NCI-H1092 treated with DMSO at 0.1 percent for 48 hours (cell line): Measurements from ENCODE around the gene FBL.

ENCODE experiments used
- DNase-seq: peaks from one replicate; lab custom pipeline; 2025; lab: John Stamatoyannopoulos, UW

Gene FBL

DNA sequence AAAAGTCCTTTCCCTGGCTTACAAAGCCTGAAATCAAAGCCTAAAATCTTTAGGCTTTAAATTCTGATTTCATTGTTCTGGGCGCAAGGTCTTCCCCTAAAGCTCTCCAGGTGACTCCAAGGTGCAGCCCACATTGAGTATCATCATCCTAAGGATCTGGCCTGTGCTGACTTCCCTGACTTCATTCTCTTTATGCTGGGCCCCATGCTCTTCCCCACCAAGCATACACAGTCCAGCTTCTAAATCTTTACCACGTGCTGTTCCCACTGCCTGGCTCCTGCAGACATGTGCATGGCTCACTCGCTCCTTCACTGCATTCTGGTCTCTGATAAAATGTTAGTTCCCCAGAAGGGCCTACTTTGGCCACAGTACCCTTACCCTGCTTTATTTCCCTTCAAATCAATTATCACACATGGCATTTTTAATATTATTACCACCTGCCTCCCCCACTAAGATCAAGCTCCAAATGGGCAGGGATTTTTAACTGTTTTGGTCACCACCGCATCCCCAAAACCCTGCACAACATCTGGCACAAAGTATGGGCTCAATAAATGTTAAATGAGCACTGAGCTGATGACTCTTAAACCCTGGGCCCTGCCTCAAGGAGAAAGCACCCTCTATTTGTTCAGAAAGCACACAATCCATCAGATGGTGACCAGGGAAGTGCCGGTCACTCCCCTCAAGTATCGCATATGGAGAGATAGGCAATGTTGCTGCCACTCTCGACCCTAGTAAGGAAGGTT is 3.3 kb downstream of the FBL start:
- DNase-seq: no peak

DNA sequence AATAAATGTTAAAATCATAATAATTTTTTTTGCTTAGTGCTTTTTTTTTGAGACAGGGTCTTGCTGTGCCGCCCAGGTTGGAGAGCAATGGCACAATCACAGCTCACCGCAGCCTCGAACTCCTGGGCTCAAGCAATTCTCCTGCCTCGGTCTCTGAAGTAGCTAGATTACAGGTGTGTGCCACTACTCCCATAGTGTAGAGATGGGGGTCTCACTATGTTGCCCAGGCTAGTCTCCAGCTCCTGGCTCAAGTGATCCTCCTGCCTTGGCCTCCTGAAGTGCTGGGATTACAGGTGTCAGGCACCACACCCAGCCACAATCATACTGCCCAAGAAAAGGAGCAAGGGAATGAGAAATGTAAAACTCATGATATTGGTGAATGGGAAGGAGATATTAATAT is 5.1 kb downstream of the FBL start:
- no peak for DNase-seq

DNA sequence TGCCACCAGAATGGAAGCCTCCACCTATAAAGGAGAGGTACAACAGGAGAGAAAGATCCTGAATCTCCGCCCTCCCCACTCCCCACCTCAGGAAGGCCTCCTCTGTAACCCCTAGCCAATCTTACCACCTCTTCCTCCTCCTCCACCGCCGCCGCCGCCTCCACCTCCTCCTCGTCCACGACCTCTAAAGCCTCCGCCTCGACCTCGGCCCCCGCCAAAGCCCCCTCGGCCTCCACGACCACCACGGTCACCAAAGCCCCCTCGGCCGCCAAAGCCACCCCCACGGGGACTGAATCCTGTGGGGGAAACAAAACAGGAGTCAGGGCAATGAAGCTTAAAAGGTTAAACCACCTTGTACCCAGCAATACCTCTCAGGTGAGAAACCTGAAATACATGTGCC is 5.7 kb downstream of the FBL start:
- DNase-seq: no peak

DNA sequence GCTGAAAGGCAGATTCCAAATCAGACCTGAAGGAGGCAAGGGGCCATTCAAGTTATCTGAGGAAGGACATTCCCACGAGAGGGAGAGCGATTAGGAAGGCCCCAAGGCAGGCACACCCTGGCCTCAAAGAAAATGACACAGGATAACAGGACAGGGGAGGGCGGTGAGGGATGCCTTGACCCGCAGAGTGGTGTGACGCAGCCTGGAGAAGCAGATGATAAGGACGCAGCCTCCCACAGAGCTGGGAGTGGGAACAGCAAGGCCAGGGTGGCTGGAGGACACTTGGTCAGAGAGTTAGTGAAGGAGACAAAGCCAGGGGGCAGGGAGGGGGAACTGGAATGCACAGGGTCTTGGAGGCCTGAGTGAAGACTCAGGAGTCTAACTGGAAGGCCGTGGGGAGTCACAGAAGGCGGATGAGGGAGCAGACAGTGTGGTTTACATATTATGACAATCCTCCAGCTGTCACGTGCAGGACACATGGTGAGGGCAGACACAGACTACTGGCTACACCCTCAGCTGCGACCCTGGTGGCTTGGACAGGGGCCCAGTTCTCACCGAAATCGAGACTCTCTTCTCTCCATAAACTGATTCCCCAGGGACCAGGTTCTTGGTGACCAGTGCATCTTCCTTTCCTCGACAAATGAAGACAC is 6.4 kb downstream of the FBL start:
- DNase-seq: no peak

DNA sequence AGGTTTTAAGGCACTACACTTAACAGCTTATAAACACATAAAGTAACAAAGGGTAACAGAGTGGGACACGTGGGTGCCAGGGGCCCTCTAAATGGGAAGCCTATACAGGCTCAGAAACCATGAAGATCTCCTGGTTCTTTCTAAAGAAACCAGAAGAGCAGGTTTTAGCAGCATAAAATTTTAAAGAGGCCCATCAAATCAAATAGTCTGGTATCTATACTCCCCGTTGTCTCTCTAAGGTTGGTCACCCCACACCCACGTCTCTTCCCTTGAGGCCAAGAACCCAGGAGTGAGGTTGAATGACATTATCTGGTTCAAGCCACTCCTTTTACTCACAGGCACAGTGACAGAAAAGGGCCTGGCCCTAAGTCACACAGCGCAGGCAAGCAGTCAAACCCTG is 7.6 kb downstream of the FBL start:
- no peak for DNase-seq

DNA sequence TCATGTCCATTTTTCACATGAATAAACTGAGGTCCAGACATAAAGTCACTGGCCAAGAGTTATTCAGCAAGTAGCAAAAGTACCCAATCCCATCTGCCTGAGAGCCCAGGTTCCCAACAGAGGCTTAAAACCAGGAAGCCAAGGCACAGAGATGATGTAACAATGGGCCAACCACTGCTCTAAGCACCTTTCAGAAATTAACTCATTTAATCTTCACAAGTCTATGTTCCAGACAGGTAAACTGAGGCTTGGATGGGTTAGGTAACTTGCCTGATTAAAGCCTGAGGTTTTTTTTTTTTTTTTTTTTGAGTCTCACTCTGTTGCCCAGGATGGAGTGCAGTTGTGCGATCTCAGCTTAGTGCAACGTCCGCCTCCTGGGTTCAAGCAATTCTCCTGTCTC is 8.2 kb downstream of the FBL start:
- no peak for DNase-seq

DNA sequence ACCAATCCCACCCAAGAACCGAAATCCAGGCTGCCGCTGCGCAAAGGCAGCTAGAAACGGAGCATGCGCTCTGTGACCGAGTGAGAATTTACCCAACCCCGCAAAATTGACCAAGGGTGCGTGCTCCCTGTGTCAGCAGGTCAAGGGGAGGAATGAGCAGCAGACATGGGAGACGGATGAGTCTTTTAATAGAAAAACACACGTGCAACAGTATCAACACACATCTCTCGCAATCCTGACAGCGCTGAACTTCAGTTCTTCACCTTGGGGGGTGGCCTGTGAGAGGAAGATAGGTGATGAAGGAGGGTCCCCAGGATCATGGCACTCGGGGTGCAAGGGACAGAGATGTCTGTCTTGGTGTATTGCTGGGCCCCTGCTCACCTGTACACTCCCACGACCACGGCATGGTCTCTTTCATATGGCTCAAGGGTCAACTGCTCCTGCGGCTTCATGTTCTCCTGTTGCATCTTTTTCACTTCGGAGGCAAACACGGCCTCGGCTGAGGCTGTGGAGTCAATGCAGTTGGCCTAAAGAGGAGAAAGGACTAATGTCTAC is 11.8 kb downstream of the FBL start:
- DNase-seq: no peak

DNA sequence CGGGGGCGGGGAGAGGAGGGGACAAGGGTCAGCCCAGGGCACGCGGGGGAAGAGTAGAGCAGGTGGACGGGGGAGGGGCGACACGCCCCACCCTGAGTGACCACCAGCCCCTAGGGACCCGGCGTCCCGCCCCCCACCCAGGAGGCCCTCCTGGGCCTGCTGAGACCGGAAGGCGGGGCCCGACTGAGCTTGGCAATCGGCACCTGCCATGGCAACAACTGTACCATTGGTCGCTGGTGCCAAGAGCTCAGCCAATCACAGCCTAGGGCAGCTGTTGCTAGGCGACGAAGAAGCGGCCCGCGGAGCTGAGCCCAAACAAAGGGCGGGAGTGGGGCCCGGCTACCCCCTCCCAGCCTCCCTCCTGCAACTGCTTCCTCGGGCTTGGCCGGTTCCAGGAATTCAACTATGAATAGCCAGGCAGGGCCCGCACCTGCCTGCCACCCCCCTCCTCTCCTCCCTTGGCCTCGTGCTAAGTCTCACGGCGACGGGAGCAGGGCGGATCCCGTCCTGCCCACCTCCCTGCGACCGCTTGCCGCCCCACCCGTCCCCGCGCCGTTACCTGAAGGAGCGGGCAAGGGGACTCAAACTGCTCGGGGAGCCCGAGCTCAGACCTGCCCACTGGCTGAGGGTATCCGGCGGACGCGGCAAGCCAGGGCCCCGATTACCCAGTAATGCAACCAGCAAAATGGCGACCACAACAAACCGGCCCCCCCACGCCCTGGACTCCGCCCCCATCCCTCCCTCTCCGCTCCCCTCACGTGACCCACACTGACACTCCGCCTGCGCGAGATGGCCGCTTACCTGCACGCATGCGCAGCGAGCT is 12.5 kb downstream of the FBL start, which contains the start of gene DYRK1B:
Gene DYRK1B, minus strand, starts transcription at position 699 of the 823 bp plus-strand sequence. CDS start 2,295 bp downstream, outside the sequence.
- DNase-seq: peak; percentile 94

DNA sequence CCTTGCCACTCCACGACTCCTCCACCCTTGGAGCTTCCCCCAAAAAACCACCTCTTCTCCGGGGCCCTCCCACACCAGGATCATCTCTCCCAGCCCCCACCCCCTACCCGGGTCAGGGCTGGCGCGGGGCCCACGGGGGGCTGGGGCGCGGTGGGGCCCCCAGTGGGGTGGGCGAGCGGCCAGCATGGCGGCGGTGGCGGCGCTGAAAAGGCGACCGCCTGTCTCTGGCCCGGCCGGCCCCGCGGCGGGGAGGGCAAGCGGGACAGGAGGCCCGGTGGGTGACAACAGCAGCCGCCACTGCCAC is 13.1 kb downstream of the FBL start:
- DNase-seq: no peak

DNA sequence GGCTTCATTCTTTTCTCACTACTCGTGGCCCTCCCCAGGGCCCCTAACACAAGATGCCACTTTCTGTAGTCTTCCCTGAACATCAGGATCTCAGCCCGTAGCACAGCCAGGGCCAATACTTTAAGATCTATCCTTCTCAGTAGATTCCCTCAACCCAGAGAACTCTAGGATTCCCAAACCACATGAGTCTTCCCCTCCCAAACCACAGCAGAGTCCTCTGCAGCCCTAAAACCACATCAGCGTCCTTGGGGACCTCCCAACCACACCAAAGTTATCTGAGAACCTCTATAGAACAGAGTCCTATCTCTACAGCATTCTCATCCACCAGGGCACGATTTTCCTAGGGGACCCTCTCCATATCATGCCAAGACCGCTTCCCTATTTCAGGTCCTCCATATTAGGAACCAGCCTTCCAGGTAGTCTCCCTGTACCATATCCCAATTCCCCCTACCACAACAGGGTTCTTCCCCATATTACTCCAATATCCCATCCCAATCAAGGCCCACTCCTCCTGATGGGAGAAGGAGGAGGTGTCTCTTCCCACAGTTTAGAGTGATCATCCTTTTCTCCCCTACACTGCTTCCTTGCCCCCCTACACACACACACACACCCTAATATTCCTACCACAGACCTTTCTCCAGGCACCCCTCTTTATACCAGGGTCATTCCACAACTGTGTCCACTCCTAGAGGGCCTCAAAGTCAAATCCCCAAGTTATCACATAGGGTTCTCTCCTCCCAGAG is 13.7 kb downstream of the FBL start:
- DNase-seq: no peak

DNA sequence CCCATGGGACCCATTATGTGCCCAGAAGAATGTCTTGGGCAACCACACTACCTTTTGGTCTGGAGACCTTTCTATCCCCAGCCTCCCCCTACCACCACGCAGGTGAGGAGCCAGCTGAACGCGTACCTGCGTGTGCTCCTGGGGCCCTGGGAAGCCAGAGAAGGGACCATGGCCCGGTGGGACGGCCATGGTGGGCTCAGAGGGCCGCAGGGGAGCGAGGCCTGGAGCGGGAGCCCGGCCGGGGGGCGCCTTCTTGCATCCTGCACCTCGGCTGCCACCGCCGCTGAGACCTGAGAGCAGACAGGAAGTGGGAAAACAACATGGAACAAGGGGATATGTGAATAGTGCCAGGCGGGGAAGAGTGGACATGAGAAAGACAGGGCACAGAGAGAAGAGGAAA is 14.5 kb downstream of the FBL start:
- no peak for DNase-seq

DNA sequence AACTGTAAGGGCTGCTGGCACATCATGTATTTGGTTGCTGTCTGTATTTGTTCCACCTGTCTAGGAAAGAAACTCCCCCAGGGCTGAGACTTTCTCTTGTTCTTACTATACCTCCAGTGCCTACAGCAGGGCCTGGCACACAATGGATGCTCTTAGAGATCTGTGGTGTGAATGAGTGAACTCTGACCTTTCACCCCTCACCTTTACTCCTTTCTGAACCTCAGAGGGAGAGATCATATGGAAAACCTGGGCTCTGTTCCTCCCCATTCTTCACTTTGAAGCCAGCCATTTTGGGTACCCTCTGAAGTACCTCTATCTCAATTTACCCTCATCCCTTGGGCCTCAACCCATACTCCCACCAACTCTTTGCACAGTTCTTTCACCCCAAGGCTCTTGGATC is 15.3 kb downstream of the FBL start:
- no peak for DNase-seq

DNA sequence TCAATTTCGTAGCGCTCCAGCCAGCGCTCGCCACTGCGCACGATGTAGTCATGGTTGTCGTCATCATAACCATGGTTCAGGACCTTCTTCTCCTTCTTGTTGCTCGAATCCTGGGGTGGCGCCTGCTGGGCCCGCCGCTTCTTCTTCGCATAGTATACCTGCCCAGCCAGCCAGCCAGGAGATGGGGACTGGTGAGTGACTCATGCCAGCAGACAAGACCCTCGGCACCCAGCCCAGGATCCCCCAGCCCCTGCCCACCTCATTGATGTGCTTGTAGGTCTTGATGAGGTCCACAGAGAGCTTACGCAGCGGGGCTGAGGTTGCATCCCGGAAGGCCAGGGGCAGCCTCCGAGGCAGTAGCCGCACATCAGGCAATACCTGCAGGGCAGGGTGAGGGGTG is 15.8 kb downstream of the FBL start:
- DNase-seq: no peak

DNA sequence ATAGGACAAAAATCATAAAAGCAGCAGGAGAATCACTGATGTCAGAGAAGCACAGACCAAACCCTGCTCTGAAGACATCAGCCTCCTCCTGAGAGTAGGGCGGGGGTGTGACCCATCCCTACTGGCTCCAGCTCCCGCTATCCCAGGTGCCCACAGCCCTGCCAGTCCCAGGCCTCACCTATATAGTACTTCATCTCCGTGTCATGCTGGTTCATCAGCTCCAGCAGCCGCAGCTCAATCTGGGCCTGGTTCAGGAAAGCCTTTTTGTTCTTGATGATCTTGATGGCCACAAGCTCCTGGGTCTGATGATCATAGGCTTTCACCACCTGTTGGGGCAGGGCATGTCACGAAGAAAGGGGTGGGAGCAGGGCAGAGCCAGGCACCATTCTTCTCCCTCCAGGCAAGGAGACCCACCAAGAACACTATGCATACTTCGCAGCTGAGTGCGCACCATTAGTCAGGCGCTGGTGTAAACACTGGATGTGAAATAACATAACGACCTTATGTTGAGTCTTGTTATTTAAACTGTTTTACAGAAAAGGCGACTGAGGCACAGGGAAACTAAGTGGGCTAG is 16.4 kb downstream of the FBL start:
- DNase-seq: no peak

DNA sequence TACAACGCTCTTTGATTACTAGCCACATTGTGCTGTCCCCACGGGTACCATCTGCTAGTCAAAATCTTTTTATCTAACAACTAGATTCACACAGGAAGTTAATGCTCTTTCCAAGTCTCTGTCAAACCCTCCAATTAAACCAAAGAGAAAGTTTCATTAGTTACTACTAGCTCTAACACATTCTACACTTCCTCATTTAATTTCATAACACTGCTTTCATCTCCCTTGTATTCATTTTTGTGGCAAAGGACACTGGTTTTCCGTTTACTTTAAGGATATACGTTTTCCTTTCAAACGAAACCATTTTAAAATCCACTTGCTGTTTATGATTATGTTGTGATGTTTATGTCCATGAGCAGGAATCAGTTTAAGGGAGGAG is 17.5 kb downstream of the FBL start:
- DNase-seq: no peak

DNA sequence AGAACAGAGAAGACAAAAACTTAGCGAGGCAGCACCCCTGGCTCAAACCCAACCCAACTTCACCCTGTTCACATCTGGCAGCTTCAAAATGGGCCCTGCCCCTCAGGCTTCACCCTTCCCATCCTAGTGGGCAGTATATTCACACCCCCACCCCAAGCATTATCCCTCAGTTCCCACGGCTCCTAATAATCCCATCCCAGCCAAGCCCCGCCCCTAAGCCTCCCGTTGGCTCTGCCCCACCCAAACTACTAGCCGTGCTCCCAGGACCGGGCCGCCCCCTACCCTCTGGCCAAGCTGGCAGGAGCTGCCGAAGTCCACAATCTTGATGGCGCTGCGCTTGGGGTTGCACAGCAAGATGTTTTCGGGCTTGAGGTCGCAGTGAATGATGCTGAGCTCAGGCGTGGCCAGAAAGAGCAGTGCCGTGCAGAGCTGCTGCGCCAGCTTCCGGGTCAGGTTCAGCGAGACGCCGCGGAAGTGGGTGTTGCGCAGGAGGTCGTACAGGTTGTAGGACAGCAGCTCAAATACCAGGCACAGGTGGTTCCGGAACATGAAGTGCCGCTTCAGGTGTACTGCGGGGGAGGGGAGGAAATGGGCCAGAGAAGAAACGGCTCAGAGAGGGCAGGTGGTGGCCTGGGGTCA is 18.0 kb downstream of the FBL start:
- no peak for DNase-seq

DNA sequence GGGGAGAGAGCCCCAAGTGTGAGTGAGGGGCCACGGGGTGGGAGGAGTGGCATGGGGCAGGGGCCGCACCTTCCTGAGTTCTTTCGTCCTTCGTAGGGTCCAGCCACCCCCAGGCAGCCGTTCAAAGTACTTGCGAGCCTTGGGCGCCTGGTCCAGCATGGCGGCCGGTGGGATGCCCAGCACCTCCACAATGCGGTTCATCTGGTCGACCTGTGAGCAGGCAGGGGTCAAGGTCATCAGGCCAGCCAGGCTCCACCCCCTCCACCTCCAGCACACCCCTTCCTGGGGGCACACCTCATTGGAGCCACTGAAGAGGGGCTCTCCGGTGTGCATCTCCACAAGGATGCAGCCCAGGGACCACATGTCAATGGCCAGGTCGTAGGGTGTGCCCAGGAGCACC is 19.0 kb downstream of the FBL start:
- no peak for DNase-seq

DNA sequence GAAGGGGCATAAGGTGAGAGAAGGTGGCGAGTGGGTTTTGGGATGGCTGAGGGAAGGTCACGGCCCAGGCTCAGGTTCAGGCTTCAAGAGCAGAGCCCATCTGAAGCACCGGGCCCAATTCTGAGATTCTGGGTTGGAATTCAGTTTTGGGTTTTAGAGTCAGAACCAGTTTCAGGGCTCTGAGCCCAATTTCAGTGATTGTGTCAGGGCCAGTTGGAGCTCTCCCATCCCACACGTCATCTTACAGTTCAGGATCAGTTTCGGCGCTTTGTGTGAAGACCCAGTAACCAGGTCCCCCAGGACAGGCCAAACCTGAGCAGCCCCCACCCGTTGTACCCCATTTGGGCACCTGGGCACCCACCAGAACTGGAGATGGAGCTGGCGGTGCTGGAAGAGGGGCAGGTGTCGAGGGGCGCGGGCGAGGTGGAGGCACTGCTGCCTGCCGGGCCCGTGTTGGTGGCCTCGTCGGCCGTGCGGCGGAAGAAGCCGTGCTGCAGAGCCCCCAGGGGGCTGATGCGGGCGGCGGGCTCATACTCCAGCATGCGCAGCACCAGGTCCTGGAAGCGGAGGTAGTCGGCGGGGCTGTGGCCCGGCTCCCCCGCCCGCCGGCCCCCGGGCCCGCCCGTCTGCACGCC is 19.8 kb downstream of the FBL start:
- no peak for DNase-seq

DNA sequence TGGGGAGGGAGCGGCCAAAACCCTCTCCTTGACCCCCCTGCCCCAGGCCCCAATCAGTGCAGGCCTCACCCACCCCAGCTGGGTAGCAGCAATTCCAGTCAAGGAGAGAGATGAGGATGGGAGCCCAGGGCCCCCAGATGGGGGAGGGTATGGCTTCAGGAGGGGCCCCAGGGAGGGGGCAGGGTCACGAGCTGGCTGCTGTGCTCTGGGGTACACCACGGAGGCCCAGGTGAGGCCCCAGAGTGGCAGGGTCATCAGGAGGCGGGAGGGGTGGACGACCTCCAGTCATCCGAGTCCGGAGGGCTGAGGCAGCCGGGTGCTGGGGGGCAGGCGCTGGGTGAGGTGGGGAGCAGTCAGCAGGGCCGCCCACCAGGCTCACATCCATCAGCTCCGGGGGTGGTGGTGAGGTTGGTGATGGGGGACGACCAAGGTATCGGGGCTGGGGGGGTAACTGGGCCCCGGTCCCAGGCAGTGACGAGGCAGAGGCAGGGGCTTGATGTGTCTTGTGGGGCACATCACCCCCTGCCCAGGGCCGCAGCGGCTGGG is 20.6 kb downstream of the FBL start:
- no peak for DNase-seq

DNA sequence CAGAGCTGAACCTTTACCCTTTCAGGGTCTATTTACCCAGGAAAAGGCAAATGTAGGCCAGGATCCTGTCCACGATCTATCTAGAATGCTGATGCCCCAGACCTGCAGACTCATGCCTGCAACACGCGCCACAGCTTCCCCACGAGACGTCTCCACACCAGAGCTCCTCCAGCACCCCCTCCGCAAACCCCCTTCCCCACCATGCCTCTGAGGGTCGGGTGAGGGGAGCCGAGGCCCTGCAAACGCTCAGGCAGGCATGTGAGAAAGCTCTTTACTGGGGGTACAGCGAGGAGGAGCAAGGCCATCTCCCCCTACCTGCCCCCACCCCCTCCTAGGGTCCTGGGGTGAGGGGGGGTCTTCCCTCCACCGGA is 21.1 kb downstream of the FBL start:
- DNase-seq: no peak
